CD4-positive, alpha-beta T cell treated with Interleukin-15 for 4 hours (primary cell): Measurements from ENCODE around the gene ADGRA1.
"Not testable (repeated sequence)": the region's sequence is repeated elsewhere in the genome, so short reads cannot be mapped to it uniquely, and the experiment has no call there.

Source experiments
- DNase-seq: peaks from one replicate; pipeline ENCODE4 v3.0.0-alpha.2; 2020; ENCODE audit warnings: low spot score

ADGRA1 gene

GRCh38 chr10:133163889-133164815 is 76.4 kb downstream of the ADGRA1 start:
- no peak for DNase-seq

GRCh38 chr10:133164816-133165555 is 77.3 kb downstream of the ADGRA1 start:
- no peak for DNase-seq

DNA sequence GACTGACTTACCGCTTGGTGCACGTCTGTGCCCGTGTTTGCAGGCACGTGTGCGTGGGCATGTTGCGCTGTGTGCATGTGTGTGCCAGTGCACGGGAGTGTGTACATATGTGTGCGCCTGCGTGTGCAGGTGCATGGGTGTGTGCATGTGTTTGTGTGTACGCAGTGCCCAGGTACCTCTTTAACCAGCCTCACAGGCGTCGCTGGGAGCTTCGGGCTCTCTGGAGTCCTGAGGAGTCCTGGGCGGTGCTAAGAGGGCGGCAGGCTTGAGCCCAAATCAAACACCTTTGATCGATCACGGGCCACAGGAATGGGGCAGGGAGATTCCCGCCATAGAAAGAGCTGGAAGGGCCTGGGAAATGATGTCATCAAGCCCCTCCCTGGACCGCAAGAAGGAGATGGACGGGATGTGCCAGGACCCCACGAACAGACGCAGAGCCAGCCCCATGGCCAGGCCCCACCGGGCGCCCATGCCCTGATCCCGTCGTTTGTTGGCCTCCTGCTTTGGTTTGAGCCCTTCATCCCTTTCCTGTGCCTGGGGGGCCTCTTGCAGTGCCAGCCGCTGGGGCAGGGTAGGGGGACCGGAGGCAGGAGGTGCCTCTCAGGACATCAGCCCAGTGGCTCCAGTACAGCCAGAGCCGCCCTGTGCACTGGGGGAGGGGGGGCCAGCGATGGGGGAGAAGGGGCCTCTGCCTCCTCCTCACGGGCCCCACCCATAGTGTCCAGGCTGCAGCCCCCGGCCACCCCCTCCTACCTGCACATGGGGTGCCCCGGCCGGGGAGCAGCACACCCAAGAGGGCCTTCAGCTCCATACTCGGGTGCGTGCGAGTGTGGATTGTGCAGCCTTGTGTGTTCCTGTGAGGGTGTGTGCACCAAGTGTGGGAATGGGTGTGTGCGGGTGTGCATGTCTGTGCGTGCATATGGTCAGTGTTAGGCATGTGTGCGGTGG is 78.1 kb downstream of the ADGRA1 start:
- no peak for DNase-seq

- DNase-seq, result no peak
Observed at GRCh38 chr10:133166504-133166827, 78.7 kb downstream of the ADGRA1 start.

- DNase-seq, result no peak
Observed at GRCh38 chr10:133166828-133167692, 79.3 kb downstream of the ADGRA1 start.

DNA sequence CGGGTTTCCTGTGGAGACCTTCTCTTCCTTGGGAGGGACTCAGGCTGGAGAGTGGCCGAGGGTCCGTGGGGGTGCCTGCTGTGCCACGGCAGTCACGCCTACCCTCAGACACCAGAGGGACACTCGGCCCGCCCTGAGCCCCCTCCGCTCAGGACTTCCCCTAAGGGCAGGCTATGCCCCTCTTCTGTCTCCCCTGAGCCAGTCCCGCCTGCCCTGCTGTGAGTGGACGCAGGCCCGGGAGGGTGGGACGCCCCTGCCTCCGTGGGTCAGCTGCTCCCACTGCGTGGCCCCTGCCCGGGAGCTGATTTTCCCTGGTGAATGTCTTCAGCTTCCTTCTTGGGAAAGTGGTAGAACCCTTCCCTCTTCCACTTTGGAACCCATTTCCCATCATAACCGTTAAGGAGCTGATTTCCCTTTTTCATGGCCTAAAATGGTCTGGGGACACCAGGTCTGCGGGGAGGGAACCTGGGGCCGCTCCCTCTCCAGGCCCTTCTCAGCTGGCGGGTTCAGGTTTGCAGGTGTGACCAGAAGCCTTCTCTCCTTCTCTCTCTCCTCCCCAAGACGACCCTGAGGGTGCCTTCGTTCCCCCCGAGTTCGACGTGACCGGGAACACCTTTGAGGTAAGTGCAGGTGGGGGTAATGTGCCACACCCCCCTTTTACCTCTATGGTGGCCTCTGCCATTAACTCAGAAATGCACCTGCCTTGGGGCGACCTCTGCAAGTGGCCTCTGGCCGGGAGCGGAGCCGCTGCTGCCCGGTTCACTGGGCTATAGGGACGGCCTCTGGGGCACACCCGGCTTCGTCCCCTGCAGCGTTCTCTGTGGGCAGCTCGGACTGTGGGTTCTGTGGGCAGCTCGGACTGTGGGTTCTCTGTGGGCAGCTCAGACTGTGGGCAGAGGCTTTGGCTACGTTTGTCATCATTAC is 80.2 kb downstream of the ADGRA1 start:
- no peak for DNase-seq

GRCh38 chr10:133168617-133169031 is 80.9 kb downstream of the ADGRA1 start:
- DNase-seq, result no peak

DNA sequence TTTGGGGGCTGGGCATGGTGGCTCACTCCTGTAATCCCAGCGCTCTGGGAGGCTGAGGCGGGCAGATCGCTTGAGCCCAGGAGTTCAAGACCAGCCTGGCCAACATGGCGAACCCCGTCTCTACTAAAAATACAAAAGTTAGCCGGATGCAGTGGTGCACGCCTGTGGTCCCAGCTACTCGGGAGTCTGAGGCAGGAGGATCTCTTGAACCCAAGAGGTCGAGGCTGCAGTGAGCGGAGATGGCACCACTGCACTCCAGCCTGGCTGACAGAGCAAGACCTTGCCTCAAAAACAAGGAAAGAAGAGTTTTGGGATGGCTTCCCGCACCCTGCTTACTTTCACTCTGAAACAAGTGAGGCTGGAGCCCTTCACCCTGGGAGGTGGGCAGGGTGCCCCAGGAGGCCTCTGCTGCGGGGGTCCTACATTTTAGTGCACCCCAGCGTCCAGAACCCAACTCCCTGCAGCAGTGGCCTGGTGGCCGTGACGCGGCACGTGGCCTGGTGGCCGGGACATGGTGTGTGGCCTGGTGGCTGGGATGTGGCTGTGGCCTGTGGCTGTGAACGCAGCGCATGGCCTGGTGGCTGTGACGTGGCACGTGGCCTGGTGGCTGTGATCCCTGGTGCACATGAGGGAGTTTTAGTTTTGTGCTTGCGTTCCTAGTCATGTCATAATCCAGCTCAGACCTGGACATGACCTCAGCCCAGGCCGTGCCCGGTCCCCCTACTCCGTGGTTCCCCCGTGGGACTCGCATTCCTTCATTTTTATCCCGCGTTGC is 81.6 kb downstream of the ADGRA1 start:
- DNase-seq, result no peak

DNA sequence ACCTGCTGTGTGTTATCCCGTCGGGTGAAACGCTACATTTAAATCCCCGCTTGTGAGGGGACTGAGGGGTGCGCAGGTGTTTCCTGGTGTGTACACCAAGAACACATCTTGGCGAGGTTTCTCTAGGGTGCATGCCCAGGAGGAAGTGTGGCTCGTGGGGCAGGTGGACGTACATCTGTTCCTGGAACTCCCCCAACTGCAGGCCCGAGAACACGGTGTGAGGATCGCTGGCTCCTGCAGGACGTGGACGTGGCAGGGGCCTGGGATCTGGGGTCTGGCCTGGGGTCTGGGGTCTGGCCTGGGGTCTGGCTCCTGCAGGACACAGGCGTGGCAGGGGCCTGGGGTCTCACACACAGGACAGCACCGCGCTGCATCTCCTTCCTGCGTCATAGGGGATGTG is 82.4 kb downstream of the ADGRA1 start:
- no peak for DNase-seq

DNA sequence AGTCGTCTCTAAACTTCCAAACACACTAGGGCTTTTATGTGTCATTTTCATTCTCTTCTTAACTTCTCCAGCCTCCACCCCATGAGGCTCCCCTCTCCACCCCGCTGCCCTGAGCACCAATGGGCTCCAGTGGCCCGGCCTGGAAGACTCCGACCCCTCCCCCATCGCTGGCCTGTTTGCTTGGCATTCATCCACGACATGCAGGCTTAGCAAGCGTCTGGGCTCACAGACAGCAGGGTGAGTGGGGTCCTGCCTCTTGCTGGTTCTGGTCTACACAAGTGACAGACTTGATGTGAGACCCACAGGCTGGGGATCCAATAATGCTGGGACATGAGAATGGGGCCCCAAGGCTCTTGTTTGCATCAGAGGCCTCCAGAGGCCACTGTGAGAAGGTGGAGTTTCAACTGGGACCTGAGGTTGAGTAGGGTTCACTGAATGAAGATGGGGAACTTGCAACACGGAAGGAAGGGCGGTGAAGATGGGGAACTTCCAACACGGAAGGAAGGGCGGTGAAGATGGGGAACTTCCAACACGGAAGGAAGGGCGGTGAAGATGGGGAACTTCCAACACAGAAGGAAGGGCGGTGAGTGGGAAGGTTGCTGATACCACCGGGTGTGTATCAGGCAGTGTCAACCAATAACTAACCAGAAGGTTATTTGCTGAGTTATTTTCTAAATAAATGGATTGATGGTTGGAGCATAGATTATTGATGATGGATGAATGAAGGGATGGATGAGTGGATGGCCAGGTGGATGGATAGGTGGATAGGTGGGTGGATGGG is 86.3 kb downstream of the ADGRA1 start:
- DNase-seq, result no peak

- DNase-seq, result no peak
Observed at GRCh38 chr10:133174689-133175263, 87.1 kb downstream of the ADGRA1 start.

GRCh38 chr10:133175624-133176023 is 87.9 kb downstream of the ADGRA1 start:
- not testable (repeated sequence) for DNase-seq

GRCh38 chr10:133176546-133176945 is 88.8 kb downstream of the ADGRA1 start:
- no peak for DNase-seq

DNA sequence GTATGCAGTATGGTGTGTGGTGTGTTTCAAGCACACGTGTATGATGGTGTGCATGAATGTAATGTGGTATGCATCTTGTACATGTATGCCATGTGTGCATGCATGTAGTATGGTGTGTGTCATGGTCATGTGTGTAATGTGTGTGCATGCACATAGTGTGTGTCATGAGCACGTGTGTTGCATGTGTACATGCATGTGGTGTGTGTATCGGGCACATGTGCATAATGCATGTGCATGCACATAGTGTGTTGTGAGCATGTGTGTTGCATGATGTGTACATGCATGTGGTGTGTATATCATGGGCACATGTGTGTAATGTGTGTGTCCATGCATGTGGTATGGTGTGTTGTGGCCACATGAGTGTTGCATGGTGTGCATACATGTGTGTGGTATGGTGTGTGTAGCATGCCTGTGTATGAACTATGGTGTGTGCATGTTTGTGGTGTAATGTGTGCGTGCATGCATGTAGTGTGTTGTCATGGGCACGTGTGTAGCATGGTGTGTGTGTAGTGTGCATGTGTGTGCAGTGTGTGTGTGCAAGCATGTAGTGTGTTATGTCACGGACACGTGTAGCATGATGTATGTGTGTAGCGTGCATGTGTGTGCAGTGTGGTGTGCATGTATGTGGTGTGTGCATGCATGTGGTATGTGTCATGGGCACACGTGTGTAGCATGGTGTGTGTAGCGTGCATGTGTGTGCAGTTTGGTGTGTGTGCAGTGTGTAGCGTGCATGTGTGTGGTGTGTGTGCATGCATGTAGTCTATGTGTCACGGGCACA is 89.8 kb downstream of the ADGRA1 start:
- no peak for DNase-seq

DNA sequence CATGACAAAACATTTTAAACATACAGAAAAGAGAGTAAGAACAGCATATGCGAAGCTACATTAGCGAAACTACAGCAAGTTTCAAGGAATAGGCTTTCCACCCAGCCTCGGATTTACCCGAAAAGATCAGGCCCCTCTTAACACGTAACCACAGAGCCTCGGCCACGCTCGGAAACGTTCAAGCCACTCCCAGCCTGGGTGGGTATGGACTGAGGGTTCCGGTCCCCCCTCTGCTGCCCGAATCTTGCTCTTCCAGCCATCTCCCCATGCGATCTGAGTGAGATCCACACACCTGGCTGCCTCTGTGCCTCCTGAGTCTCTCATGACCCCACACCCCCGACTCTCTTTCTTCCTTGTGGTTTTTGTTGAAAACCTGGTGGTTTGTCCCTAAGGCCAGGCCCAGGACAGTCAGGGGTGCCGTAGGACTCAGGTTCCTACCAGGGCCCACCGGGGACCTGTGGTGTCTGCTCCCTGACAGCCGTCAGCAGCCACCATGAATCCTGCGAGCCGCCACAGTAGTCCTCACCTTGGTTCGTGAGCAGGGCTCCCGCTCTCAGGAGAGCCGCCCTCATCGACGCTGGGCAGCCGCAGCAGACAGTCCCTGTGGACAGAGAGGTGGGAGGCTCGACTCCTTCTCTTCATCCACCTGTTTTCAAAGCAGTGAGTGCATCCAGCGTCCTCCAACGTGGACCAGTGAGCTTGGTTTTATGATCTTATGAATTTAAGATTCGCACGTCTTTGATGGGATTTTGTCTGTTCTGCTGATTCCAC is 90.8 kb downstream of the ADGRA1 start:
- DNase-seq, result no peak

GRCh38 chr10:133179128-133179520 is 91.4 kb downstream of the ADGRA1 start:
- no peak for DNase-seq

DNA sequence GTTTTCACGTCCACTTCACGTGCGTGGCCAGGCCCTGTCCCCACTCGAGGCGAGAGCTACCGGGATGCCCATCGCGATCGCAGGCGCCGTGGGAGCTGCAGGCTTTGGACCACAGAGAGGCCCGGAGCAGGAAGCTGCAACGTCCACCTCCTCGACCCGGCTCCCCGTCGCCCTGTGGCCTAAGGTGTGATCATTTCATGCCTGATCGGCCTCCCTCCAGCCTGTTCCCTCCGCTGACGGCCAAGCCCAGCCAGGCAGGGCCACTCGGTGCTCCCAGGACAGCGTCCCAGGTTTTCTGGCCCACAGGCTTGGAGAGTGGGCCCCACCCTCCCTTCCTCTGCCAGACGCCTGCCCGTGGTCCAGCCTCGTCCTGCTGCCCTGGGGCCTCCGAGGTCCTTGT is 91.9 kb downstream of the ADGRA1 start:
- DNase-seq, result no peak
